HG03196 (cell line): ENCODE results near the gene KRTAP5-10.
"Not testable (repeated sequence)": the region's sequence is repeated elsewhere in the genome, so short reads cannot be mapped to it uniquely, and the experiment has no call there.

Source experiments
- ATAC-seq: cut with Tn5 transposase; IDR thresholded peaks from one replicate; pipeline ENCODE4 v1.9.1; 2021; ENCODE audit not compliant: unreplicated experiment

KRTAP5-10 gene

GRCh38 chr11:71542382-71542781, 23.0 kb upstream of the KRTAP5-10 start:
- ATAC-seq: no peak

GRCh38 chr11:71542879-71543777, 22.2 kb upstream of the KRTAP5-10 start:
- ATAC-seq: no peak

- no peak for ATAC-seq
These were observed 21.5 kb upstream of the KRTAP5-10 start for GRCh38 chr11:71543866-71544265.

- no peak for ATAC-seq
These were observed 20.7 kb upstream of the KRTAP5-10 start for GRCh38 chr11:71544525-71545214.

- no peak for ATAC-seq
These were observed 19.9 kb upstream of the KRTAP5-10 start for GRCh38 chr11:71545405-71545966.

GRCh38 chr11:71548120-71548519, 17.2 kb upstream of the KRTAP5-10 start, which contains the start of gene KRTAP5-9:
Gene KRTAP5-9, plus strand, starts transcription at chr11:71548420. Its CDS starts 238 bp downstream, at chr11:71548658.
- ATAC-seq: no peak

GRCh38 chr11:71548716-71549151, 16.6 kb upstream of the KRTAP5-10 start:
- ATAC-seq: no peak

- no peak for ATAC-seq
These were observed 13.7 kb upstream of the KRTAP5-10 start for GRCh38 chr11:71551711-71552110.

GRCh38 chr11:71554996-71555395, 10.4 kb upstream of the KRTAP5-10 start:
- no peak for ATAC-seq

- ATAC-seq: no peak
These were observed 9.9 kb upstream of the KRTAP5-10 start for GRCh38 chr11:71555508-71555907.

- ATAC-seq: no peak
These were observed 9.3 kb upstream of the KRTAP5-10 start for GRCh38 chr11:71556018-71556417.

- no peak for ATAC-seq
These were observed 8.1 kb upstream of the KRTAP5-10 start for GRCh38 chr11:71557257-71557656.

GRCh38 chr11:71558996-71559395, 6.4 kb upstream of the KRTAP5-10 start:
- no peak for ATAC-seq

- ATAC-seq: no peak
These were observed 3.2 kb upstream of the KRTAP5-10 start for GRCh38 chr11:71562120-71562519.

- ATAC-seq: no peak
These were observed 2.0 kb upstream of the KRTAP5-10 start for GRCh38 chr11:71563406-71563805.

GRCh38 chr11:71564430-71564829, 933 bp upstream of the KRTAP5-10 start:
- no peak for ATAC-seq

- ATAC-seq: no peak
These were observed 788 bp downstream of the KRTAP5-10 start for GRCh38 chr11:71566081-71566620.

- not testable (repeated sequence) for ATAC-seq
These were observed 1.6 kb downstream of the KRTAP5-10 start for GRCh38 chr11:71566626-71567599.

- ATAC-seq: not testable (repeated sequence)
These were observed 2.3 kb downstream of the KRTAP5-10 start for GRCh38 chr11:71567633-71568032.

GRCh38 chr11:71568704-71569349, 3.5 kb downstream of the KRTAP5-10 start:
- no peak for ATAC-seq
